HepG2 (cell line): ENCODE results near the gene RIT2. TPM values are rescaled to one million over a fixed set of nuclear protein-coding genes. Genes with fewer than 3 reads are reported as not detected.

Source experiments
- ATAC-seq: fragments of 200-7000 bp; cut with Tn5 transposase; 3 replicates; pipeline ENCODE4 v1.9.1; 2020; ENCODE audit warnings: mild to moderate bottlenecking, moderate library complexity
- BruUV-seq: library from RNA; stranded (reverse); fragments of 400-500 nt; replicated peaks from 2 replicates; lab custom pipeline; 2021; lab: Mats Ljungman, UMichigan
- CTCF ChIA-PET: fragments of 300-600 bp; formaldehyde crosslinking; extraction: SDS; loops from one replicate; lab custom pipeline; 2021; ENCODE audit warnings: low total read pairs, inconsistent platforms, low intra/inter-chr PET ratio; lab: Yijun Ruan, JAX
- POLR2A ChIA-PET: fragments of 350-600 bp; sonication (Branson Sonifier 250); formaldehyde crosslinking; loops from one replicate; lab custom pipeline; 2020; ENCODE audit warnings: antibody characterized with exemption, inconsistent platforms; lab: Yijun Ruan, JAX
- DNase-seq: peaks from one replicate; pipeline ENCODE4 v3.0.0-alpha.2; 2015; ENCODE audit warnings: low spot score
- FAIRE-seq: peaks from 3 replicates; lab custom pipeline; 2011; peaks lifted over from hg19 to GRCh38; lab: Jason Lieb, UNC
- H2AFZ ChIP-seq: one replicate; pipeline ENCODE4 v1.6.1; 2011; ENCODE audit warnings: low read length, inconsistent platforms
- H3K27ac ChIP-seq: fragments of 300-600 bp; 3 replicates; pipeline ENCODE4 v1.8.0; 2011; ENCODE audit warnings: mixed run types, mild to moderate bottlenecking, mixed read lengths, low read length, inconsistent platforms; ENCODE audit not compliant: insufficient read depth; ENCODE audit errors: extremely low read length
- H3K27me3 ChIP-seq, 2 experiments: fragments of 200-600 bp in 1 of 2; 2 replicates in 1 of 2; 3 replicates in 1 of 2; pipeline versions ENCODE4 v1.6.0 to v1.8.0; 2011; ENCODE audit warnings: low read length in 2 of 2, mild to moderate bottlenecking in 2 of 2, moderate library complexity in 2 of 2, inconsistent platforms in 1 of 2; ENCODE audit not compliant: insufficient read depth in 2 of 2, control insufficient read depth in 1 of 2
- H3K36me3 ChIP-seq, 2 experiments: fragments of 200-600 bp in 1 of 2; replicated peaks in 1 of 2; 2 replicates in 1 of 2; 3 replicates in 1 of 2; pipeline versions ENCODE4 v1.5.1 to v1.8.0; 2011; ENCODE audit warnings: low read length in 2 of 2, inconsistent platforms in 1 of 2; ENCODE audit not compliant: insufficient read depth in 2 of 2, control insufficient read depth in 1 of 2
- H3K4me1 ChIP-seq: 2 replicates; pipeline ENCODE4 v1.5.1; 2012; ENCODE audit warnings: low read length, inconsistent platforms; ENCODE audit not compliant: insufficient read depth
- H3K4me2 ChIP-seq: 2 replicates; pipeline ENCODE4 v1.6.0; 2011; ENCODE audit warnings: low read depth, low read length, inconsistent platforms
- H3K4me3 ChIP-seq, 3 experiments: fragments of 200-600 bp in 1 of 3; sonication (generic), shearing (Covaris generic) in 1 of 3; replicated peaks in 1 of 3; 2 replicates each; pipeline ENCODE4 v1.5.1; 2011 to 2016; ENCODE audit warnings: low read length in 3 of 3, inconsistent platforms in 2 of 3, low read depth in 2 of 3, mild to moderate bottlenecking in 2 of 3, control low read depth in 1 of 3, mixed read lengths in 1 of 3; ENCODE audit not compliant: insufficient read depth in 1 of 3
- H3K79me2 ChIP-seq: one replicate; pipeline ENCODE4 v1.6.1; 2011; ENCODE audit warnings: low read length, inconsistent platforms; ENCODE audit not compliant: insufficient read depth
- H3K9ac ChIP-seq: 2 replicates; pipeline ENCODE4 v1.6.0; 2011; ENCODE audit warnings: mild to moderate bottlenecking, low read depth, low read length, inconsistent platforms; ENCODE audit not compliant: insufficient read depth
- H3K9me3 ChIP-seq: 2 replicates; pipeline ENCODE4 v1.5.1; 2012; ENCODE audit warnings: mild to moderate bottlenecking, low read length
- H4K20me1 ChIP-seq: 2 replicates; pipeline ENCODE4 v1.6.0; 2011; ENCODE audit warnings: inconsistent platforms, mild to moderate bottlenecking, low read length, moderate library complexity; ENCODE audit not compliant: insufficient read depth
- AKAP8 ChIP-seq: sonication (generic); formaldehyde crosslinking; IDR thresholded peaks from 2 replicates; pipeline ENCODE4 v1.5.1; 2020; ENCODE audit warnings: mild to moderate bottlenecking, missing genetic modification reagents
- CHD4 ChIP-seq: fragments of 200-600 bp; sonication (generic); IDR thresholded peaks from 2 replicates; pipeline ENCODE4 v1.7.0; 2017; ENCODE audit warnings: mild to moderate bottlenecking, low read length, borderline replicate concordance
- DBP ChIP-seq: sonication (generic); formaldehyde crosslinking; IDR thresholded peaks from 2 replicates; pipeline ENCODE4 v1.4.0; 2020; ENCODE audit warnings: missing genetic modification reagents; ENCODE audit errors: not compliant biosample characterization
- FOSL1 ChIP-seq: sonication (generic); formaldehyde crosslinking; IDR thresholded peaks from 2 replicates; pipeline ENCODE4 v1.9.0; 2021; ENCODE audit warnings: missing genetic modification reagents, borderline replicate concordance
- MAF1 ChIP-seq: sonication (generic); formaldehyde crosslinking; IDR thresholded peaks from 2 replicates; pipeline ENCODE4 v1.5.0; 2020; ENCODE audit warnings: missing genetic modification reagents, borderline replicate concordance
- MTA3 ChIP-seq: sonication (generic); formaldehyde crosslinking; IDR thresholded peaks from 2 replicates; pipeline ENCODE4 v1.4.0; 2020; ENCODE audit warnings: missing genetic modification reagents
- NONO ChIP-seq, 2 experiments: fragments of 450-650 bp in 1 of 2; sonication (generic) in 1 of 2; formaldehyde crosslinking in 1 of 2; IDR thresholded peaks in 1 of 2; conservative IDR thresholded peaks in 1 of 2; 2 replicates each; pipeline versions ENCODE4 v1.6.1 to v1.8.0; 2017 to 2022; ENCODE audit warnings: mild to moderate bottlenecking in 1 of 2, missing genetic modification reagents in 1 of 2, moderate library complexity in 1 of 2
- SNAI1 ChIP-seq: sonication (generic); formaldehyde crosslinking; IDR thresholded peaks from 2 replicates; pipeline ENCODE4 v1.5.0; 2020; ENCODE audit warnings: mild to moderate bottlenecking, missing genetic modification reagents, borderline replicate concordance
- SNAPC2 ChIP-seq: sonication (generic); formaldehyde crosslinking; IDR thresholded peaks from 2 replicates; pipeline ENCODE4 v1.8.1; 2022; ENCODE audit warnings: mild to moderate bottlenecking, missing genetic modification reagents
- SUZ12 ChIP-seq: fragments of 150-350 bp; IDR thresholded peaks from 2 replicates; pipeline ENCODE4 v1.6.1; 2014; ENCODE audit warnings: low read depth, low read length
- TBP ChIP-seq: sonication (generic); formaldehyde crosslinking; IDR thresholded peaks from 2 replicates; pipeline ENCODE4 v1.5.0; 2020; ENCODE audit warnings: missing genetic modification reagents
- ZBTB39 ChIP-seq: sonication (generic); formaldehyde crosslinking; IDR thresholded peaks from 2 replicates; pipeline ENCODE4 v1.5.0; 2020; ENCODE audit warnings: missing genetic modification reagents
- ZFP91 ChIP-seq: sonication (generic); formaldehyde crosslinking; IDR thresholded peaks from 2 replicates; pipeline ENCODE4 v1.9.0; 2022; ENCODE audit warnings: missing genetic modification reagents, mild to moderate bottlenecking, borderline replicate concordance
- ZNF20 ChIP-seq: sonication (generic); formaldehyde crosslinking; IDR thresholded peaks from 2 replicates; pipeline ENCODE4 v1.4.0; 2020; ENCODE audit warnings: mild to moderate bottlenecking, moderate library complexity, missing genetic modification reagents
- ZNF660 ChIP-seq: sonication (generic); formaldehyde crosslinking; IDR thresholded peaks from 2 replicates; pipeline ENCODE4 v1.5.1; 2020; ENCODE audit warnings: mild to moderate bottlenecking, low read depth, missing genetic modification reagents, borderline replicate concordance
- ZNF768 ChIP-seq: sonication (generic); formaldehyde crosslinking; IDR thresholded peaks from 2 replicates; pipeline ENCODE4 v1.4.0; 2020; ENCODE audit warnings: missing genetic modification reagents
- ZNF879 ChIP-seq: sonication (generic); formaldehyde crosslinking; IDR thresholded peaks from 2 replicates; pipeline ENCODE4 v1.8.1; 2023; ENCODE audit warnings: missing genetic modification reagents
- WGBS: methylation state at CpG from one replicate; pipeline ENCODE4 v1.1.6; 2017; ENCODE audit warnings: low lambda C conversion rate; 5-methylcytosine and 5-hydroxymethylcytosine counted together
- in situ Hi-C: cut with HindIII; loops from 2 replicates; pipeline ENCODE4 v1.10.0; 2017; ENCODE audit warnings: low pct_unique_long_range_greater_than_20kb; ENCODE audit not compliant: extremely low pct_ligation_motif_present
- intact Hi-C: fragments of 100-400 bp; cut with micrococcal nuclease; formaldehyde crosslinking; loops from one replicate; pipeline ENCODE4 v1.10.0; 2022; ENCODE audit not compliant: unreplicated experiment
- polyA plus RNA-seq, 8 experiments: library from polyadenylated mRNA; depleted of rRNA in 3 of 8; stranded (reverse) in 7 of 8; unstranded in 1 of 8; fragments of >200 nt; fragmentation: Illumina TruSeq in 4 of 8; extraction: Trizol in 4 of 8; gene quantifications; 2 replicates each; pipeline versions ENCODE4 v1.2.1 to v1.2.3, GENCODE V29; 2011 to 2016; ENCODE audit warnings: low read depth in 4 of 8, missing spikeins in 1 of 8, mixed read lengths in 1 of 8; ENCODE audit not compliant: insufficient read depth in 1 of 8
- total RNA-seq, 5 experiments: library from RNA; depleted of rRNA; stranded (reverse); fragments of >200 nt; fragmentation: Illumina TruSeq; extraction: Trizol; gene quantifications; 2 replicates each; pipeline ENCODE4 v1.2.3, GENCODE V29; 2016; ENCODE audit warnings: low read depth in 1 of 5

RIT2 gene
- total and polyA plus RNA-seq, 2 of the 13 experiments (the other 11 are each of a cell fraction or from before 2014, with no cell fraction given), result not detected

- TF ChIP-seq SNAI1 (CRISPR knock-in tag), result no peak
- no peak for TF ChIP-seq CHD4
- no peak for TF ChIP-seq ZNF768 (CRISPR knock-in tag)
- no peak for TF ChIP-seq TBP (CRISPR knock-in tag)
- TF ChIP-seq ZNF879 (CRISPR knock-in tag), result no peak
- no peak for TF ChIP-seq MTA3 (CRISPR knock-in tag)
- no peak for TF ChIP-seq SUZ12
Observed at GRCh38 chr18:42950732-42951131, 164.8 kb downstream of the RIT2 start (continued).

- Histone ChIP-seq H3K27ac (no peak overlapping the region), H3K4me1 (no peaks in the 10 kb centered on the region), H3K36me3 (no peaks in the 10 kb centered on the region), H3K79me2 (no peaks in the 10 kb centered on the region), H3K9me3 (no peaks in the 10 kb centered on the region), H4K20me1 (no peaks in the 10 kb centered on the region)
- FAIRE-seq, result no peak
- ChIA-PET POLR2A (no interaction called here), CTCF (no interaction called here)
- no TSS peak for BruUV-seq
- intact Hi-C loops, result no loop called here
- in situ Hi-C loops, result no loop called here
- no peak for TF ChIP-seq ZBTB39 (CRISPR knock-in tag)
- no peak for TF ChIP-seq SUZ12
- no peak for TF ChIP-seq SNAPC2 (CRISPR knock-in tag)
- no peak for TF ChIP-seq FOSL1 (CRISPR knock-in tag)
- TF ChIP-seq DBP (CRISPR knock-in tag), result no peak
- TF ChIP-seq ZFP91 (CRISPR knock-in tag), result no peak
- no peak for TF ChIP-seq AKAP8
- TF ChIP-seq NONO (IDR thresholded peaks at IDR 0.05), result no peak
- no peak for TF ChIP-seq NONO (CRISPR knock-in tag; conservative IDR thresholded peaks at IDR 0.05)
- TF ChIP-seq ZNF20, result no peak
- TF ChIP-seq MAF1 (CRISPR knock-in tag), result no peak
- TF ChIP-seq ZNF660 (CRISPR knock-in tag), result no peak
- TF ChIP-seq, all 625 proteins: peak for 0
- WGBS, result 0% methylated on average over 1 of the region's 1 CpG
- H3K27me3 ChIP-seq, result no peaks in the 10 kb centered on the region
- H3K4me2 ChIP-seq, result no peak overlapping the region
- no peak for ATAC-seq
- H2AFZ ChIP-seq, result no peak overlapping the region
- no peak overlapping the region for H3K4me3 ChIP-seq
- no peak for DNase-seq
- H3K9ac ChIP-seq, result no peak overlapping the region
Observed at GRCh38 chr18:42948831-42949230, 166.7 kb downstream of the RIT2 start.
